ENCODE results near the gene CEP126.

CEP126 gene, protein sequence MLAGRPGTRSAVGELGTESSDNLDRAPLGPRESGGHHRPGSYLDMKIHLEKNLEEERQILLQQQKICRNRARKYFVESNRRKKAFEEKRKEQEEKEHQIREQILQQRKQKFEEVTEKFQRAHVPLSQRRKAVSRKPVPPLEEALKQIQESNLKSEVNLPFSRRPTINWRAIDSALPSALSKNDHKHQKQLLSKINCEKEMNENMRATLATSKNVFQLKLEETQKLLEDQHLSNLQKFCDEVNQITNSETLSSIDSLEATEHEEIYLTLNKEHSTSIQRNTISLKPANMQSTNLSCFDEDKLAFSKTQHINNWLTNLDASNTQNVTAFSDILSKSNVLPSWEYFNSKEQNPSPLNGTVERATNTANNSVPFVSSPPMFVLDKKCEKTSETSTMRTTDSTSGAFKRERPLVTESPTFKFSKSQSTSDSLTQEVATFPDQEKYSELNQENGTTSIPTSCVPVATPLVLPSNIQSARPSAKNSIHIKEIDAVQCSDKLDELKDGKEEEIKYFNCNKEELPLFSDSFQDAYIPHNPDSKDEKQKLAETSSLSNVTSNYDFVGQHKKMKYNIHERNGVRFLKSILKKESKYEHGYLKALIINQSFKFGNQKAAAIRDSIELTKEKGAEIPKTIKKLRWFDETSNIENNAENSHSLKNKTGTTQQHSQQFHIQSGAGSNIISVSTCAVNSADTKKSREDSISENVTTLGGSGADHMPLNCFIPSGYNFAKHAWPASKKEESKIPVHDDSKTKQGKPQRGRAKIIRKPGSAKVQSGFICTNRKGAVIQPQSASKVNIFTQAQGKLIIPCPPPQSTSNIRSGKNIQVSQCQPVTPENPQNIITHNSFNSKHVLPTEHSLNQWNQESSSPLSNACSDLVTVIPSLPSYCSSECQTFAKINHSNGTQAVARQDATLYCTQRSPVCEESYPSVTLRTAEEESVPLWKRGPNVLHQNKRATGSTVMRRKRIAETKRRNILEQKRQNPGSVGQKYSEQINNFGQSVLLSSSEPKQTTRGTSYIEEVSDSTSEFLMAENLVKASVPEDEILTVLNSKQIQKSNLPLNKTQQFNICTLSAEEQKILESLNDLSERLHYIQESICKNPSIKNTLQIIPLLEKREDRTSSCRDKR

DNA sequence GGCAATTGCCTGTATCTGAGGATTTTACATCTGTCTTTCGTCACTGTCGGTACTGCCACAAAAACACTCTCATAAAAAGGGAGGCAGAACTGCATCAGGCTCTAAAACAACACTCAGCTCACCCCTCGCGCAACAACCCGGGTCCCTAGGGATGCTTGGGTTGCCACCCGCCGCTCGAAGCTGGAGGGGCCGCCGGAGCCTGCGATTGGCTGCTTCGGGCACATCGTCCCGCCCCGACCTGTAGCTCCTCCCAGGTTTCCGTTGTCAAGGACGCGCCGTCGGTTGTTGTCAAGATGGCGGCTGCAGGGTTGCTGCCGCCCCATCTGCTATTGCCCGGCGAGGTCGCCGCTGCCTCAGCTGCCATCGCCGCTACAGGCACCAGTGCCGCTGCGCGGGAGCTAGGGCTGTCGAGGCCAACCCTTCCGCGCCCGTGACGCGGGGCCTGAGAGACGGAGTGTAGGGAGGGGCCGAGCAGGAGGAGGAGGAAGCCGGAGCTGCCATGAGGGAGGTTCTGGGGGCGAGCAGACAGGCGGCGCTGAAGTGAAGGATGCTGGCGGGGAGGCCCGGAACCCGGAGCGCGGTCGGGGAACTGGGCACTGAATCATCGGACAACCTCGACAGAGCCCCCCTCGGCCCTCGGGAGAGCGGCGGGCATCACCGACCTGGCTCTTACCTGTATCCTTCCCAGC, at the start of gene CEP126:
Gene CEP126, plus strand, starts transcription at position 273 of the 689 bp plus-strand sequence. Its CDS starts 275 bp downstream, at position 548.
- DNase-seq (ENCODE audit: extremely low read depth in 1 of 2, low read depth in 1 of 2): peak; percentile 80 to 87

DNA sequence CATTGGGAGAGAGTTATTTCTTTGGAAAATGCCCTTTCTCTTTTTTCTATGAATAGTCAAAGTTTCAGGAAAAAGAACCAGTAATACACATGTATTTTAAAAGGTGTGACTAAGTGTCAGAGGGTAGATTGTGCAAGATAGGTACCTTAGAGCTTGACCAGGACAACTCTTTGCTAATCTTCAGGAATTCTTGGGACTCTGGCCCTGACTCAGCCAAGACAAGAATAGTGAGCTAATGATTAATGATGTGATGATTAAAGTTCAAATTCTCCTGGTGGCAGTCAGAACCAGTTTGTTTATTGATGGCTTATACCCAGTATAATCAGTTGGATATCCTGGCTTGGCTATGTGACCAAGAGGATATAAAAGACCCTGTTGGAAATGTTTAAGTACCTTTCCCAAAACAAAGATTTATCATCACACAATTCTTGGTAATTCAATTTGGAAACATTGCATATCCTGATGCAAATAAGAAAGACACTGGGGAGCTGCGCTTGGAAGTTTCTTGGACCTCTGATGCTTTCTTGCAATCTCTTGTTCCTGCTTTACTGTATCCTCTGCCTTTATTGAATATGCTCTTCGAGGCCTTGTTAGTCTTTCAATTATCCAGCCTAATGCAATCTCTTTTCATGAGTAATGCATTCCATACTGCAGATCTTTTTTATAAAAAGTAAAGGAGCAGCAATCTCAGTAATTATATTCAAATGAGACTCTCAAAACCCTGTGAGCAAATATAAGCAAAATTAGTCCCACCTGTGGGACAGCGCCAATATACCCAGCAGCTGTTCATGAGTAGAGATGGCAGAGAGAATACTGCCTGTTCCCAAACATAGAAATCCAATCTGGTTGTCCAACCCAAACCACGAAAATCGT, 48.0 kb upstream of the CEP126 start:
- no peak for DNase-seq (ENCODE audit: extremely low read depth in 1 of 2, low read depth in 1 of 2)

DNA sequence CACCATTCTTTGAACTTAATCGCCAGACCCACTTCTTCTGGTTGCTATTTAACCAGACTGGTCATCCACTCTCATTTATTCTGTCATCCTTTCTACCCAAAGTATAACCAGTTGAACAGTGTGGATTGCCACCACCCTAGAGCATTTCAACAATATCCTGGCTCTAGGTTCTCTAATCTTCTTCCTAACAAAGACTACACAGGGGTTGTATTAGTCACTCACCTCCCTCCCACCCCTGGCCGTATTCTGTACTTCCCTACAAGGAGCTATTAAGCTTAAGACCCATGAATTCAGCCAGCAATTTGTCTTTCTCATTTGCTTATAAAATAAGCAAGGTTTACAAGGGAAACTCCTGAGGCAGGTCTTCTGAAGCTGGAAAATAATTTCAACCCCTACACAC, 46.9 kb upstream of the CEP126 start:
- no peak for DNase-seq (ENCODE audit: extremely low read depth in 1 of 2, low read depth in 1 of 2)

DNA sequence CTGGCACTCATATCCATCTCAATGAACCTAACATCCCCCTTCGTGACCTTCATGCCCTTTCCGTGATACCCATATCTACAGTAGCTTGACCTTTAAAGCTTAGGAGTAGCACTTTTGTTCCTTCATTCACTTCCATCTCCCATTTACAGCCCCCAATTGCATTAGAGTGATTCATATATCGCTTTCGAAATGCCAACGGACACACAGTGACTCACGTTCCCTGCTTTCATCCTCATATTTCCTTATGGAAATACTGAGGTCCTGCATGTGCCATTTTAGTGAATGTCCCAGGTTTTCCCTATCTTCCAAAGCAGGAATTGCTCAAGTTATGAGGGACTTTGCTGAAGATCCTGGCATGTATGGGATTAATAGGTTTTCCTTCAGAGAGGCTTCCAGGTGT, 44.3 kb upstream of the CEP126 start:
- DNase-seq (ENCODE audit: extremely low read depth in 1 of 2, low read depth in 1 of 2): no peak

DNA sequence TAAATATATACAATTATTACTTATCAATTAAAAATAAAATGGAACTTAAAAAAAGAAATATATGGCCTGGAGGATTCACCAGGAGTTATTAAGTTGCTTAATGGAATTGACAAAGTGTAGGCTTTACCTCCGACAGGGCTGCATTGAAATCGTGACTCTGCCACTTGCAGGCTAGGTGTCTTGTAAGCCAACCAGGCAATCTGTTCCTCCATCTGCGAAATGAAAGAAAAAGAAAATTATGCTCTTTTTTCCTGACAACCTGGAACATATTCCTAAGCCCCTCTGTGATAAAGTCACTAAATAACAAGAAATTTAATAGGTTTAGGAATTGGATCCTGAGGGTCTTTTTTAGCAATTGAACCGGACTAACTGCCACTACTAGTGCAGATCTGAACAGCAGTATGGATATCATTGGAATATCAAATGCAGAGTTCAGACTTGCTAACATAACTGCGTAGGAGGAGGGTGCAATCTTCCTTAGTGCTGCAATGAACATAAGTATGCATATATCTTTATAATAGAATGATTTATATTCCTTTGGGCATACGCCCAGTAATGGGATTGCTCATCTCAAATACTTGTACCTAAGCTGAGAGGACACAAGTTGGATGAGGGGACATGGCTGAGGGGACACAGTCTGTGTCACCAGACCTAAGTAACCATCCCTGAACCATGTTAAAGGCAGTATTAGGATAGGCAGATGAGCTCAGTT, 42.5 kb upstream of the CEP126 start:
- no peak for DNase-seq (ENCODE audit: extremely low read depth in 1 of 2, low read depth in 1 of 2)

DNA sequence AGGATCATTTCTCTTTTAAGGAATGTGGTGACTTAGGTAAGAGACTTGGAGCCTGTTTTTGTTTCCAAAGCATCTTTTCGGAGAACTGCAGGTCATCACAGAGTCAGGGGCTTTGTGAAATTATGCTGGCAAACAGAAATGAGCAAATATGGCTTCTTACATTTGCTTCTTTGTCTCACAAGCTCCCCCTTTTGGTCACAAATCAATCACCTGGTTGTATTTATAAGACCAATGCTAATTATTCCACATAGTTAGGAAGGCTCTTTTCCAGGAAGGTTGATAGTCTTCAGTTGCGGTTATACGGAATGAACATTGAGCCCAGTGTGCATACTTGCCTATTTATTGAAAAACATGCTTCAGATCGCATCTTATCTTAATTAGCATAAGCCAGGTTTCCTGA, 34.6 kb upstream of the CEP126 start:
- no peak for DNase-seq (ENCODE audit: extremely low read depth in 1 of 2, low read depth in 1 of 2)

DNA sequence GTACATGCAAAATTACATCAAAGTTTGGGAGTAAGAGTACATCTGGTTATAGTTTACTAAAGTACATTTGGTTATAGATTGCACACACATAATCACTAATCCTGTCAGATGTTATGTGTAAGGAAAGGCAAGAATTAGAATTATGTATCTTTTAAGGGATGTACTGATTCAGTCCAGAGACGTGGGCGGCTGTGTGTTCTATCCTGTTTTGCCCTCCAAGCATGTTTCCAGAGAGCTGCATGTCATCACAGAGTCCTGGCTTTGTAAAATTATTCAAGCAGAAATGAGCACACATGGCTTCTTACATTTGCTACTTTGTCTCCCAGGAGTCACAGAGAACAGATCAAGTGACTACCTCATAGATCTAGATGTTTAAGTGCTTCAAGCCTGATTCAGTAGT, 33.2 kb upstream of the CEP126 start:
- DNase-seq (ENCODE audit: extremely low read depth in 1 of 2, low read depth in 1 of 2): no peak

DNA sequence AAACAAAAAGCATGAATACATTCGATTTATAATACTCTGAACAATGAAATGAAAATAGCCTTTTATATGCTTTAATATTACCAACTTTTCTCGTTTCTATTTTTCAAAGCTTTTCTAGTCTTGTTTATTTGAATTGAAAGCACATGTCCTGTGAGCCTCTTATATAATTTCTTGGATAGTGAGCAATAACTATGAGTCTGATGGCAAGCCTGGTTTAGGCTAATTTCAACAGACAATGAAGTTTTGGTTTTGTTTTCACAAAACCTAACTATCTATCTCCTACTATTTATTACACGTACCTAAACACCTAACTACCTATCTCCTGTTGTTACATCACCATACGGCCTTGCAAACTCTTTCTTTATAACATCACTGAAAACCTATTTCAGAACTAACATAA, 29.2 kb upstream of the CEP126 start:
- DNase-seq (ENCODE audit: extremely low read depth in 1 of 2, low read depth in 1 of 2): no peak

DNA sequence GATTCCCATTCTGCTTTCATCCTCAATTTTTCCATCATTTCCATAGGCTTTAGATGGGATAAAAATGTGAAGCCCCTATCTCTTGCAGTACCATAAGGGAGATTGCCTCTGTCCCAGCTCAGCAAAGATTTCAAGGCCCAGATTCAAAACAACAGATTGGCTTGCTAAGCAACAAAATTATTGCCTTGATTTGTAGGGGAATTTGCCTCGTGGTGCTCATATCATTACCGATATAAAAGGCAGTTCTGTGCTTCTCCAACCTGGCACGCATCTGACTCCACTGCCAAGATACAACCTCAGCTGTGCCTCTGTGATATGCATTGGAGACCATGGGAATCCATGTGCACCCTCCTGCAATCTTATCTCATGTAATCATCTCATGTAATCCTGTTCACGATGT, 25.0 kb upstream of the CEP126 start:
- DNase-seq (ENCODE audit: extremely low read depth in 1 of 2, low read depth in 1 of 2): no peak

DNA sequence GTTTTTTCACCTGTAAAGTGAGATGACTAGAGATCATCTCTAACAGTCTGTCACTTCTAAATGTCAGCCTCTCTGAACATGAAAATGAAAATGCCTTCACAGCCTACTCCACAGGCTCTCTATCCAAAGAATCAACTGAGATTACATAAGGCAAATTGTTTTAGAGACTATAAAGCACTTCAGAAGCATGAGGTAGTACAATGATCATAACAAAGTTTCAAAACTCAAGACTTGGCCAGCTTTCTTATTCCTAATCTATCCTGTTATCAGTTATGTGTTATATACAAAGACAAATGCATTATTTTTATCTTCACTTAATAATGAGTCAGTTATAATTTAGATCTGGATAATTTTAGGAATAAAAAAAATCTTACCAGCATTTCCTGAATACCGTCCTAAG, 20.3 kb upstream of the CEP126 start:
- no peak for DNase-seq (ENCODE audit: extremely low read depth in 1 of 2, low read depth in 1 of 2)

DNA sequence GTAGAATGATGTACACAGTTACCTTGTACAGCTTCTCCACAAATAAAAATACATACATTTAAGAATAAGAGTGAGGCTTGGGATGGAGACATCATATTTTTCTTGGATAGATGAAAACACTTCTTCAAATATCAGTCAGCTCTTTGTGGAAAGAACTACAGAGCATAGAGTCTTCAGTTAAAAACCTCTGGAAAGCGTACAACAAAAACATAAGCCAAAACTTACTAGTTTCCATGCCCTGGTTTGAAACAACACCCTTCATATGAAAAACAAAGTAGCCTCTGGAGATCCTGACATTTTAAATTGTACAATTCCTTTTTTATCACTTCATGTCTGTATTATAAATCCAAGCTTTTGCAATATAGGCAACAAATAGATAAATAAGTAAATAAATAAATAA, 7.0 kb upstream of the CEP126 start:
- DNase-seq (ENCODE audit: extremely low read depth in 1 of 2, low read depth in 1 of 2): no peak

DNA sequence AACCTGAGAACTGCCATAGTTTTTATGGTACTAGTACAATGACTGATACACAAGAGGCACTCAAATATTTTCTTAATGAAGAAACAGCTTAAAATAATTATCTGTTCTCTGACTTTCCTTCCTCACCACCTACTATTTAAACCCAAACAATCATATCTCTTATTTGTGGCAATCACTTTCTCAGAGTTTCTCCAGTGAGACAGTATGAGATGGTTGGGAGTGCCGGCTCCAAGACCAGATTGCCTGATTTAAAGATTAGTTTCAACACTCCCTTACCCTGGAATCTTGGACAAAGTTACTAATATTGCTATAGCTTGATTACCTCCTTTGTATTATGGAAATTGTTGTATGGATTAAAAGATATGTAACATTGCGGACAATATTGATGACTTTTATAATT, 5.7 kb upstream of the CEP126 start:
- DNase-seq (ENCODE audit: extremely low read depth in 1 of 2, low read depth in 1 of 2): no peak

DNA sequence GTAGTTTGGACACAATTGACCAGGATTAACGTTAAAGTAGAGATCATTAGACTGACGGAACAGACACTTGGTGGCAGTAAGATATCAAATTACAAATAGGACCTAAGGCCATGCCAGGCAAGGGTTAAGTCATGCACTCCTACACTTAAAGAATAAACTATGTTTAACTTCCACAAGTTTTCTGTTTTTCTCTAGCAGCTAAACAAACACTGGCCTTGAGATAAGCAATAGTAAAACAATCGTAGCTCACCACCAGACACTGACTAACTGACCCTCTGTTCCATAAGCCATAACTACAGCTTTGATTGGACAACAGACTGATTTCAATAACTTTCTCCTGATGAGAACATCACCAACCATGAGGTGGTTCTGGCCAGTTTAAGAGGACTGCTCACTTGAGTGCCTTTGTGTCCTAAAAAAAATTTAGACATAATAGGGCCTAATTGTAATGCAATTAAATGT, 2.0 kb upstream of the CEP126 start:
- no peak for DNase-seq (ENCODE audit: extremely low read depth in 1 of 2, low read depth in 1 of 2)

DNA sequence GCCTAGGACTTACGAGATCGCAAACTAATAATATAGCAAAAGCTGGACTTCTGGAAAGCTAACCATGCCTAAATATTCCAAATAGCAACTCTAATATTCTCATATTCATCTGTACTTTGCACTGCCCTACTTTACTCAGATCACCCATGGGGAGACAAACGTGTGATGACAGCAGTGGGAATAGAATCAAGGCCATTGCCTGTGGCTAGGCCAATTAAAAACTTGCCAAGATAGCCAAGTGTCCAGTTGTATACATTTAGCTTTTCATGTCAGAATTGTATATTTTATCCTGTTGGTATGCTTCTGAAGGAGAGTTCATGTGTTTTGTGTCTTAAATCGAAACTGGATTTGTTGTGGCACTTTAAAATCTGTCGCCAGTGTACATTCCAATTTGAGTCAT, 1.2 kb upstream of the CEP126 start:
- no peak for DNase-seq (ENCODE audit: extremely low read depth in 1 of 2, low read depth in 1 of 2)

DNA sequence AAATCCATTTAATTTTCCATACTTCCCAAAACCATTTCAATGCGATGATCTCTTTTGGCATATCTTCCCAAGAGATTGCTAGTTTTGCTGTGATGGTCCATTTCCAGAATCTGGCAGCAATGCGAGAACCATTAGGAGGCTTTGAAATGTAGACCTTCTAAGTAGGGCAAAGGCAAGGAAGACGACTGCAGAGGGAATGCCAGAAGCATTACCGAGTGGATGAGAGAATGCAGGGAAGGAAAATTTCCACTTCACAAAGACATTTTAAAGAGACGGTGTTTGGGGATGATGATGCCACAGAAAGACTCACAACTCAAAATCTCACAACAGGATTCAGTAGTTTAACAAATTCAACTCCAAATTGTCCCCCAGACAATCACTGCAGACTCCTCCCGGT, 471 bp upstream of the CEP126 start:
- no peak for DNase-seq (ENCODE audit: extremely low read depth in 1 of 2, low read depth in 1 of 2)

DNA sequence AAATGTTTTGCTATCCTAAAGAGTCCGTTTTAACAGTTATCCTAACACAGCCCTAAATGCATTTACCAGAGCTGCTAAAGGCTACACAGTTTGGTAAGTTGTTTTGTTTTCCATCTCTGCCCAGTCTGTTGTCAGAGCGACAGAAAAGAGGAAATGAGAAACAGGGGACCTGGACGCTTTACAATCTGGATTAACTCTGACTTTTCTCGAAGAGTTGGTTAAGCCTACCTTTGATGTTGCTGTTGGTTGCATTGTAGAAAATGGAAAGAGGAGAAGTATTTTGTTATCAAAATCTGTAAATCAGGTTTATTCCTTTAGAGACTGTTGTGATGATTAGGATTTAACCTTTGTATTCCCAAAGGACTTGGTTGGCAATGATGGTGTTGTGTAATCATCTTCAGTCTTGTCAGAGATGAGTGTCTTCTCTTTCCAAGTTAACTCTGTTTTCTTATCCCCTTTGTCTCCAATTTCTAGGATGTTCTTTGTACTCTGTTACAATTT, 1.0 kb downstream of the CEP126 start:
- no peak for DNase-seq (ENCODE audit: extremely low read depth in 1 of 2, low read depth in 1 of 2)

DNA sequence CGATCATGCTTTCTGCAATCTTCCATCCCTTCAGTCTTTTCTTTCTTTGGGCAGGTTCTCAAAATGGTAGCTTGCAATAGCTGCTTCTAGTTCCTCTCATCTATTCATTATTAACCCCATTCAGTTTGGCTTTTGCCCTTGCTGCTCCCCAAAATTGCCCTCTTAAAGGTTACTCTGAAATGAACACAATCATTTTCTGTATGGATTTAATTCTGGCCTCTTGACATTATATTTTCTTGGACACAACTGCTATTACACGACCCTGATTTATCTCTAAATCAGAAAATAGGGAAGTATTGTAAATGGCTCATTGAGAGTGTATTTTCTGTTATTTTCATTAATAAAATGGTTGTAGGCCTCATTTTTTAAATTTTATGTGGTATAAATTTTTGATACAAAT, 1.6 kb downstream of the CEP126 start, which contains the start of gene ANGPTL5:
Gene ANGPTL5, minus strand, starts transcription at position 101 of the 400 bp plus-strand sequence. CDS start 8,613 bp downstream, outside the sequence.
- DNase-seq (ENCODE audit: extremely low read depth in 1 of 2, low read depth in 1 of 2): no peak

DNA sequence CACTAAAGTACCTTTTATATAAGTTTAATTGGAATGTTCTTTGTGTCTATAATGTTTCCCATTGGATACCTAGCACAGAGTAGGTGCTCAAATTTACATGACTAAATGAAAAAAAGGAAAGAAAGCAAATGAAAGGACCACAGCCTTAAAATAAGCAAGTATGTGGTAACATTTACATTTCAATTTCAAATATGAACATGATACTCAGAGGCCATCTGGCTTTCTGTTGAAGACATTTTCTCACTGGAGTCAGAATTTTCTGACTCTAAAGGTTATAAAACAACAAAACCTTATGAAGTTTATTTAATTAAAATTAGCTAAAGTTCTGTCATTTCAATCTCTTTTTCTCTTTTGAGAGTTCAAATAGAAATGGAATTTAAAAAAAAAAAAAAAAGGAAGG, 2.4 kb downstream of the CEP126 start:
- no peak for DNase-seq (ENCODE audit: extremely low read depth in 1 of 2, low read depth in 1 of 2)

DNA sequence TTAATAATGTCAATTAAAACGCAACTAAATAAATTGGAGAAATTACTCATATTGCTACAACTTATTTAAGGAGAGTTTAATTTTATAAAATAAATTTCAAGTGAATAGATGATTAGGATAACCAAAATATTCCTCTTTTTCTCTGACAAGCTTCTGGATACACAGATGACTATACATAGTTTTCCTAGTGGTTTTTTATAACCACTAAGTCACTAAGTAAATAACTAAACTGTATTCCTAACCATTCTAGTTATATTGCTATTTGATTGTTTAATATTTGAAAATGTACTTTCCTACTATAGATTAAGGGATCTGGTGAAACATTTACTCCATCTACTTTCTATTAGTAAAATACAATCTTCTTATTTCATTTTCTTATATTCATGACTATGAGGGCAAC, 6.2 kb downstream of the CEP126 start:
- DNase-seq (ENCODE audit: extremely low read depth in 1 of 2, low read depth in 1 of 2): no peak
